ENCODE measurements around the gene PRSS38. TPM values are rescaled to one million over a fixed set of nuclear protein-coding genes. Genes with fewer than 3 reads are reported as not detected.

The PRSS38 gene
- total RNA-seq = not detected
- long read RNA-seq = 0 reads

GRCh38 chr1:227815468-227816409 is at the start of gene PRSS38:
PRSS38 (plus strand) TSS chr1:227815675; CDS start chr1:227815717, 42 bp downstream.
- DNase-seq (ENCODE audit: missing footprints) (no peak), ATAC-seq (no peak)
- intact Hi-C loops (cut with DNase I) = no loop called here

- ATAC-seq (no peak), DNase-seq (ENCODE audit: missing footprints) (no peak)
- intact Hi-C loops (cut with DNase I) = loop anchor here (10.0 kb wide), 1 partner anchor 319 kb away; the partner anchor contains the start of gene ARF1
These were observed 49.4 kb upstream of the PRSS38 start for GRCh38 chr1:227766015-227766634.

- ATAC-seq (no peak), DNase-seq (ENCODE audit: missing footprints) (no peak)
- intact Hi-C loops (cut with DNase I) = loop anchor here (10.0 kb wide), 1 partner anchor 318 kb away; the partner anchor contains the start of gene ARF1
These were observed 48.7 kb upstream of the PRSS38 start for GRCh38 chr1:227766653-227767277.

- DNase-seq (ENCODE audit: missing footprints) (no peak), ATAC-seq (no peak)
- intact Hi-C loops (cut with DNase I) = loop anchor here (10.0 kb wide), 1 partner anchor 317 kb away; the partner anchor contains the start of gene ARF1
These were observed 47.9 kb upstream of the PRSS38 start for GRCh38 chr1:227767401-227768124.

GRCh38 chr1:227768125-227768439 is 47.4 kb upstream of the PRSS38 start:
- intact Hi-C loops (cut with DNase I) = loop anchor here (10.0 kb wide), 1 partner anchor 317 kb away; the partner anchor contains the start of gene ARF1
- ATAC-seq (no peak), DNase-seq (ENCODE audit: missing footprints) (no peak)

- no peak for DNase-seq (ENCODE audit: missing footprints)
- intact Hi-C loops (cut with DNase I) = loop anchor here (10.0 kb wide), 1 partner anchor 316 kb away; the partner anchor contains the start of gene ARF1
- no peak for ATAC-seq
These were observed 46.8 kb upstream of the PRSS38 start for GRCh38 chr1:227768640-227769039.

DNA sequence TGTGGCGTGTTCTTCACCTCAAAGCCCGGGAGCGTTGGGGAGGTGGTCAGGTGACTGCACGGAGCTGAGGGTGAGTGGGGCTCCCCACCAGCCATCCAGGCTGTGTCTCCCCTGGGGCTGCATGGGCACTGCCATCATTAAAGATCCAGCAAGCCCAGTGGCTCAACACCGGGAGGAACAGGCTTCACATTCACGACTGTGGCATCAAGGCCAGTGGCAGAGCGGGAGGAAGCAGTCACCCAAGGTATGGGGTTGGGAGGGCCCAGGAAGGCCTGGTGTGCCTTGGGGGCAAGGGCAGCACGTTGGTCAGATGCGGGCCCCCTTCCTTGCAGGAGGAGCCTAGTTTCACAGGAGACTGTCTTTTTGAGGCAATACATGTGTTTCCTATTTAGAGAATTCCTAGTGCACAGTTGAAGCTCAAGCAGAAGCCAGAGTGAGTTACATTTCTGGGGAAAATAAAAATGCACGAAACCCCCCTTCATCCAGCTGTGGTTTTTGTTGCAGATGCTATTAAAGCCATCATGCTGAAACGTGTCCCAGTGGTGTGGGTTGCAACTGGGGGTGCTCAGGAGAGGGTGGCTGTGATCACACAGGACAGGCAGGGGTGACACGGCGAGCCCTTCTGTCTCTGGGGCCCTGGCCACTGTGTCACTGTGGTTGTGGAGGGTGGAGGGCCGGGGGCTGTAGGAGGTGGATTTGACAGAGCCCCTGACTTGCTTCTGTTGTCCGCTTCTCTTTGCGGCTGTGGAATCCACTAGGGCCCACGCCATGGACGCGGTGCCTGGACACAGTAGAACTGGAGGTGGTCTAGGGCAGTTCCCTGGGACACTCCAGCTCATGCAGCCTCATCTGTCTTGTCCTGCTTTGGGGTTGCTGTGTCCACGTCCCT is 46.2 kb upstream of the PRSS38 start:
- ATAC-seq = no peak
- intact Hi-C loops (cut with DNase I) = loop anchor here (10.0 kb wide), 1 partner anchor 316 kb away; the partner anchor contains the start of gene ARF1
- DNase-seq (ENCODE audit: missing footprints) = no peak

GRCh38 chr1:227769936-227770494 is 45.5 kb upstream of the PRSS38 start:
- intact Hi-C loops (cut with DNase I) = loop anchor here (10.0 kb wide), 1 partner anchor 315 kb away; the partner anchor contains the start of gene ARF1
- ATAC-seq (no peak), DNase-seq (ENCODE audit: missing footprints) (no peak)

DNA sequence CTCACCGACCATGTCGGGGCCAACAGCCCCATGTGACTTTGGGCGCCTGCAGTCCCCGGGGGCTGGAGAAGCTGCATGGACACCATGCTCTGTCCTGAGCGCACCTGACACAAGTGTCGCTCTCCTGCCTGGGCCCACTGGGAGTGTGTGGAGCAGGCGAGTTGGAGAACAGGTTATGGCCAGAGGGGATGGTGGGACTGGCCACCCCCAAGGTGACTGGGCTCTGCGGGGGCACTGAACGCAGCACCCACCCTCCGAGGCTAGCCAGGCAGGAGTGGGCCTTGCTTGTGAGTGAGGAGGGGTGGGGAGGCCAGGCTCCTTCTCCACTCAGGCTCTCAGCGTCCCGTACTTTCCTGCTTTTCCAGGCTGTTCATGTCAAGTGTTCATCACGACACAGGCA is 44.7 kb upstream of the PRSS38 start:
- no peak for DNase-seq (ENCODE audit: missing footprints)
- no peak for ATAC-seq
- intact Hi-C loops (cut with DNase I) = no loop called here

DNA sequence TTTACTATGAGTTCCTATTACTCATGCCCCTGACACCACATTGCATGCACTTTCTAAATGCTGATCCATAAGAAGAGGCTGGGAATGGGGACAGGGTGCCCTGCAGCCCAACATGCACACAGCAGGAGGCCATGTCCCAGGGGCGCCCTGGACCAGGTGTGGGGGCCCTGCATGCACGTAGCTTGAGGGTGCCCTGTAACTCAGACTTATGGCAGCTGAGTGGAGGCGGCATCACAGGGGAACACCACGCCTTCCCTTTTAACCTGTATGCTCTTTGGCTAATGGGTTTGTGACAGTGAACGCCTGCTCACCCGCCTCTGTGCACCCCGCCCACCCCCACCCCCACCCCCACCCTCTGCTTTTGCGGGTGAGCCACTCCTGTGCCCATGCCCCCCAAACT is 44.1 kb upstream of the PRSS38 start:
- ATAC-seq = no peak
- intact Hi-C loops (cut with DNase I) = no loop called here
- no peak for DNase-seq (ENCODE audit: missing footprints)

DNA sequence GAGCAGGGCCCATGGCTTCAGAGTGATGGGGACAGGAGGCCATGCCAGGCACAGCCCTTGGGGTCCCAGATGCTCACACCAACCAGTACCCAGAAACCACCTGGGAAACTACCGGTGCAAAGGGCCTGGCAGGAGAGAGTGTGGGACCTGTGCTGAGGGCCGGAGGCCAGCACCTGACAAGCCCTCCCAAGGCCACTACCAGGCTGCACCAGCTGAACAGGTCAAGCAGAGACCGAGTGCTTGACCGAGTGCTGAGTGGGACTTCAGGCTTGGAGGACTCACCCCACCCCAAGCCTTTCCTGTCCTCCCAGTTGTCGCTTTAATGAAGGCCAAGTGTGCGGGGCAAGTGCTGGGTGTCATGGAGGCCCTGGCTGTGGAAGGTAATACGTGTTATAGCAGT is 43.7 kb upstream of the PRSS38 start:
- intact Hi-C loops (cut with DNase I) = no loop called here
- no peak for DNase-seq (ENCODE audit: missing footprints)

DNA sequence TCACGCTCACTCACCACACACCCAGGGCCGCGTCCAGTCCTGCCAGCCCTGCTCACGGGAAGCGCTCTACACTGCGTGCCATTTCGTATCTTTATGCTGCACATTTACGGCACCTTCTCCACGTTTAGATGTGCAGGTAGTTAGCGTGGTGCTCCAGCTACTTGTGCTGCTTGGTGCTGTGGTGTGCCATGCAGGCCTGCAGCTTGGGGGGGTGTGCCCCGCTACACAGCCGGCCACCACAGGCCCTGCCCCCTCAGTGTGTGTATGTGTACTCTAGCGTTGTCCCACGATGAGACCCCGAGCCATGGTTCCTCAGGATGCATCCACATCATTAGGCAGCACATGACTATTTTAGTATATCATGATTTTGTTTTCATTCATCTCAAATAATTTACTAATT is 41.9 kb upstream of the PRSS38 start:
- ATAC-seq (no peak), DNase-seq (ENCODE audit: missing footprints) (no peak)
- intact Hi-C loops (cut with DNase I) = no loop called here

More for the DNA sequence above, 43.7 kb upstream of the PRSS38 start:
- no peak for ATAC-seq

- intact Hi-C loops (cut with DNase I) = no loop called here
- ATAC-seq = no peak
These were observed 41.3 kb upstream of the PRSS38 start for GRCh38 chr1:227774051-227774731.

DNA sequence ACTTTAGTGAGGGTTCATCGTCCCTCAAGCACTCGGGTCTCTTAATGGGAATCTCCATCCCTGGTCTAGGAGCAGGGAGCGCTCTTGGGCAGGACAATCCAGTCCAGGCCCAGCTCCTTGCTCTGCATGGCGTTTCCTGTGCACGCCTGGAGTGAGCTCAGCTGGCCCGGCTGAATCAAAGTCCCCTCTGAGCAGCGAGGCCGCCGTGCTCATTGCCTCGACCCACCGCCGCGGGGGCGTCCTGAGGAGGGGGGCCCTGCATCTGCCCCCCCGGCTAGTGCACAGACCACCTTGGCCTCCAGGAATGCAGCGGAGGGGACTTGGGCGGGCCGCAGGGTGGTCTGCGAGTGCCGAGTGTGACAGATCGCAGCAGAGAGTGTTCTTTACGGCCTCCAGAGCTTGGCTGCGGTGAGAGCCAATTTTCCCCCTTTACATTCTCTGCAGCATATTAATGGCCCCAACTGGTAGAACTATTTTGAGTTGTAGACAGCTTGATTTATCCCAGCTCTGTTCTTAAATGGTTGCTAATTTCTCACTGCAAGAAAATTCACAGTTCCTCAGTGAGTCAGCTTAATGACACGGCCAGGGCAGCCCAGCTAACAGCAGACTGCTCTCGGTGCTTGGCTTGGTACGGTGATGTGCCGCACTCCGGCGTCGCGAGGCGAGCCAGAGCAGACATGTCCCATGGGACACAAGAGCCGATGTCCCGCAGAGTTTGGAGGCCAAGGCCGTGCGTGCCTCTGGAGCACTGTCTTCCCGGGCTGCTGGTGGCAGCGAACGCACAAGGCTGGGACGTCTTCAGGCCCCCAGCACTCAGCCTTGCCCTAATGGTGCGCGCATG is 40.4 kb upstream of the PRSS38 start:
- intact Hi-C loops (cut with DNase I) = no loop called here
- ATAC-seq (no peak), DNase-seq (ENCODE audit: missing footprints) (no peak)

More at GRCh38 chr1:227774051-227774731, 41.3 kb upstream of the PRSS38 start:
- no peak for DNase-seq (ENCODE audit: missing footprints)

DNA sequence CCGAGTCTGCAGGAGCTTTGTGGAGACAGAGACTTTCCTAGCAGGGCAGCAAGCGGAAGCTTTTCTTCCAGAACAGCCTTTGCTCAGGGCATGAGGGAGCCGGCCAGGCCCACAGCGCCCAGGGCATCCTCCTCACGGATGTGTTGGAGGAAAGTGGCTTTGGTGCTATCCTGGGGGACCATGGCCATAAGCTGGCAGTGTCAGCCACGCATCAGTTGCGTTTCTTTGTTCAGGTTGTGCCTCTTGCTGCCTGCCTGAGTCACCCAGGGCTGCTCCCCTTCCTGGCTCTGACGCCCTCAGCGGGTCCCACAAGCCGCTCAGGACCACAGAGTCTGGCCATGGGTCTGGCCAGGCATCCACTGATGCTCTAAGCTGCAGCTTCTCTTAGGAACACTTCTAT is 39.6 kb upstream of the PRSS38 start:
- no peak for DNase-seq (ENCODE audit: missing footprints)
- intact Hi-C loops (cut with DNase I) = no loop called here
- ATAC-seq = no peak

- no peak for ATAC-seq
- intact Hi-C loops (cut with DNase I) = no loop called here
- no peak for DNase-seq (ENCODE audit: missing footprints)
These were observed 39.1 kb upstream of the PRSS38 start for GRCh38 chr1:227776331-227776771.

All from Right ventricle myocardium inferior (tissue), 1 donor.